RWPE2 (cell line): Measurements from ENCODE around the gene TELO2.

Experiments
- ATAC-seq: fragments of 200-7000 bp; cut with Tn5 transposase; 3 replicates; pipeline ENCODE4 v1.9.1; 2021; ENCODE audit warnings: low read depth
- DNase-seq: peaks from one replicate; pipeline ENCODE4 v3.0.0-alpha.2; 2020; ENCODE audit warnings: low spot score
- H3K27ac ChIP-seq: fragments of 450-650 bp; 2 replicates; pipeline ENCODE4 v1.5.1; 2017; ENCODE audit warnings: mild to moderate bottlenecking; ENCODE audit not compliant: poor library complexity, severe bottlenecking
- H3K27me3 ChIP-seq: fragments of 250-450 bp; sonication (Bioruptor Pico); 2 replicates; pipeline ENCODE4 v1.5.1; 2021; ENCODE audit warnings: mild to moderate bottlenecking, moderate library complexity; ENCODE audit not compliant: insufficient read depth, poor library complexity, severe bottlenecking
- H3K36me3 ChIP-seq: fragments of 250-450 bp; sonication (Bioruptor Pico); 2 replicates; pipeline ENCODE4 v1.5.1; 2020; ENCODE audit warnings: low read depth, mild to moderate bottlenecking, moderate library complexity
- H3K4me1 ChIP-seq: fragments of 250-450 bp; sonication (Bioruptor Pico); 2 replicates; pipeline ENCODE4 v1.5.1; 2021; ENCODE audit warnings: mild to moderate bottlenecking, moderate library complexity; ENCODE audit not compliant: insufficient read depth, poor library complexity, severe bottlenecking
- H3K4me3 ChIP-seq: fragments of 250-450 bp; sonication (Bioruptor Pico); 2 replicates; pipeline ENCODE4 v1.5.1; 2021; ENCODE audit warnings: mild to moderate bottlenecking, moderate library complexity; ENCODE audit not compliant: severe bottlenecking
- H3K9me3 ChIP-seq: fragments of 250-450 bp; sonication (Bioruptor Pico); 2 replicates; pipeline ENCODE4 v1.5.1; 2021; ENCODE audit warnings: mild to moderate bottlenecking, moderate library complexity; ENCODE audit not compliant: severe bottlenecking
- TF ChIP-seq, protein P1 (sequence below): fragments of 450-650 bp; IDR thresholded peaks from one replicate; pipeline ENCODE4 v1.5.1; 2017; ENCODE audit warnings: mild to moderate bottlenecking, moderate library complexity; ENCODE audit not compliant: poor library complexity, severe bottlenecking

TELO2 gene

DNA sequence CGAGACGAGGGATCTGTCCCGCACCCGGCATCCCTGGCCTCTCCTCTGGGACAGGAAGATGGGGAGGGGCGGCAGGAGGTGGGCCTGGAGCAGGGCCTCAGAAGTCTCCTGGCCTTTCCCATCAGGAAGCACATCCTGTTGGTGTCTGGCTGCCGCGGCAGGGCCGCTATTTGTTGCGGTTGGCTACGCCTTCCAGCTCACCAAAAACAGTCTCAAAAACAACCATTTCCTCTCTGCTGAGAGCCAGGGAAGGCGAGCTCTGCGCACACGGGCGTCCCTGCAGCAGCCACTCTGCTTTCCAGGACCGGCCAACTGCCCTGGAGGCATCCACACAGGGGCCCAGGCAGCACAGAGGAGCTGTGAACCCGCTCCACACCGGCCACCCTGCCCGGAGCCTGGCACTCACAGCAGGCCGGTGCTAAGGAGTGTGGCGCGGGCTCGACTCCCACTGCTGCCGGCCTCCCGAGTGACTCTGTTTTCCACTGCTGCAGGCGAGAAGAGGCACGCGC is 40.3 kb downstream of the TELO2 start, which contains the start of gene TMEM204:
TSS of gene TMEM204 (plus strand) at position 224 of the 509 bp plus-strand sequence. CDS start 610 bp downstream, outside the sequence.
- Histone ChIP-seq H3K36me3 (no peaks in the 10 kb centered on the region), H3K27me3 (no peaks in the 10 kb centered on the region), H3K4me1 (peaks cover 6% of the 10 kb centered on the region), H3K27ac (no peak within 1 kb of the TSS), H3K4me3 (no peak within 1 kb of the TSS), H3K9me3 (no peaks in the 10 kb centered on the region)
- no peak for DNase-seq
- TF ChIP-seq, protein P1, sequence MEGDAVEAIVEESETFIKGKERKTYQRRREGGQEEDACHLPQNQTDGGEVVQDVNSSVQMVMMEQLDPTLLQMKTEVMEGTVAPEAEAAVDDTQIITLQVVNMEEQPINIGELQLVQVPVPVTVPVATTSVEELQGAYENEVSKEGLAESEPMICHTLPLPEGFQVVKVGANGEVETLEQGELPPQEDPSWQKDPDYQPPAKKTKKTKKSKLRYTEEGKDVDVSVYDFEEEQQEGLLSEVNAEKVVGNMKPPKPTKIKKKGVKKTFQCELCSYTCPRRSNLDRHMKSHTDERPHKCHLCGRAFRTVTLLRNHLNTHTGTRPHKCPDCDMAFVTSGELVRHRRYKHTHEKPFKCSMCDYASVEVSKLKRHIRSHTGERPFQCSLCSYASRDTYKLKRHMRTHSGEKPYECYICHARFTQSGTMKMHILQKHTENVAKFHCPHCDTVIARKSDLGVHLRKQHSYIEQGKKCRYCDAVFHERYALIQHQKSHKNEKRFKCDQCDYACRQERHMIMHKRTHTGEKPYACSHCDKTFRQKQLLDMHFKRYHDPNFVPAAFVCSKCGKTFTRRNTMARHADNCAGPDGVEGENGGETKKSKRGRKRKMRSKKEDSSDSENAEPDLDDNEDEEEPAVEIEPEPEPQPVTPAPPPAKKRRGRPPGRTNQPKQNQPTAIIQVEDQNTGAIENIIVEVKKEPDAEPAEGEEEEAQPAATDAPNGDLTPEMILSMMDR, result no peak
- ATAC-seq, result no peak

DNA sequence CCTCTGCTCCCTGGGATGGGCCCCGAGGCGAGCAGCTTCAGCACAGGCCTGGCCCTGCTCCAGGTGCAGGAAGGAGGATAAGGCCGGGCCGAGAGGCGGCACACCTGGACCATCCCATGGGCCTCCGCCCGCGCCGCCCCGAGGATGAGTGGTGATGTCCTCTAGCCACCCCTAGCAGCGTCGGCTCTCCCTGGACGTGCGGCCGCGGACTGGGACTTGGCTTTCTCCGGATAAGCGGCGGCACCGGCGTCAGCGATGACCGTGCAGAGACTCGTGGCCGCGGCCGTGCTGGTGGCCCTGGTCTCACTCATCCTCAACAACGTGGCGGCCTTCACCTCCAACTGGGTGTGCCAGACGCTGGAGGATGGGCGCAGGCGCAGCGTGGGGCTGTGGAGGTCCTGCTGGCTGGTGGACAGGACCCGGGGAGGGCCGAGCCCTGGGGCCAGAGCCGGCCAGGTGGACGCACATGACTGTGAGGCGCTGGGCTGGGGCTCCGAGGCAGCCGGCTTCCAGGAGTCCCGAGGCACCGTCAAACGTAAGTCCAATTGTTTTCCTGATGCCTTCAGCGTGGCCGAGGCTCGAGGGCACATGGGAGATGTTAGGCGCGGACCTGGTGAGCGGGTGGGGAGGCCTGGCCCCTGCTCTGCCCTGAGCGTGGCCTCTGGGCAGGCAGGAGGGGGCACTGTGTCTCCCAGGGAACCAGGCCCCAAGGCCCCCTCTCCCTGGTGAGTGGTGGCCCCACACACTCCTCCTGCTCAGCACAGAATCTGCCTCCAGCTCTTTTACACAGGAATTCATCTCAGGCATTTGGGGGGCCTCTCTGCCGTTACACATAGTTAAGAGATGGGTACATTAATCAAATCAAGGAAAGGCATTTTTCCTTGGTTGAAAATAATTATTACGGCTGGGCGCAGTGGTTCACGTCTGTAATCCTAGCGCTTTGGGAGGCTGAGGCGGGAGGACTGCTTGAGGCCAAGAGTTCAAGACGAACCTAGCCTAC is 41.2 kb downstream of the TELO2 start:
- Histone ChIP-seq H3K9me3 (no peaks in the 10 kb centered on the region), H3K4me1 (peaks cover 6% of the 10 kb centered on the region), H3K4me3 (no peak overlapping the region), H3K27ac (no peak overlapping the region), H3K36me3 (no peaks in the 10 kb centered on the region), H3K27me3 (no peaks in the 10 kb centered on the region)
- TF ChIP-seq, protein P1, result no peak
- ATAC-seq (no peak), DNase-seq (no peak)

DNA sequence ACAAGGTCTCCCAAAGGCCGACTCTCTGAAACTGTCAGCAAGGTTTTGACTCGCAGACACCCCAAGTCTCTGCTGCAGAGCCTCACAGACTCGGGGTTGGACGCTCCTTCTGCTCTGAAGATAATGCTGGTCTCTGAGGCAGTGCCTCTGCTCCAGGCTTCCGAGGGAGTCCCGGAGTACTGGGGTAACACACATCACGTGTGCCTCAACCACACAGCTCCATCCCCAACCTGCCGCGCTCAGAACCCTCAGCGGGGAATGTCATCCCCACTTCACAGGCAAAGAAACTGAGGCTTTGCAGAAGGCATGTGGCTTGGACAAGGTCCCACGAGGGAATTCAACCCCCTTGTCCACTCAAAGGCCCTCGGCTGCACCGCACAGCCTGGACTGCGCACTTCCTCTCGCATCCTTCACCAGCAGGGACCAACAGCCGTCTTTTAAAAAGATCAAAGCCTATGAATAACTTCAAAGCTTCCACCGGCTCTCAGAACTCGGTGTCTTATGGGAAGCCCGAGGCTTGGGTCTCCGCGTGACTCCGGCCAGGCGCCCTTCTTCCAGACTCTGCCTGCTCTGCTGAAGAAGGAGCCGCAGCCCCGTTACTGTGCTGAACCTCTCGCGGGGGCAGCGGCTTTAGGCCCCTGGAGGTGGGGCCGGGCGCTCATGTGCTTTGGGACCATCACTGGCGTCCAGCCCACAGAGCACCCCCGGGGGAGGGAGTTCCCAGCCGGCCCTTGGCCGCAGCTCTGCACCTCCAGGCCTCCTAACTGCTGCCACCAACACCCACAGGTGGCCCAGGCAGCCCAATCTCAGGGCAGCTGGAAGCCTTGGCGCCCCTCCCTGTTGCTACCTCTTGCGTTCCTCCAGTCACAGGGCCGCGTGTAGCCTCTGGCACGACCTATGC is 42.5 kb downstream of the TELO2 start:
- TF ChIP-seq, protein P1, result no peak
- DNase-seq (peak; percentile 58), ATAC-seq (no peak)
- Histone ChIP-seq H3K9me3 (no peaks in the 10 kb centered on the region), H3K27me3 (no peaks in the 10 kb centered on the region), H3K36me3 (no peaks in the 10 kb centered on the region), H3K27ac (no peak overlapping the region), H3K4me3 (no peak overlapping the region), H3K4me1 (peaks cover 1% of the 10 kb centered on the region)

DNA sequence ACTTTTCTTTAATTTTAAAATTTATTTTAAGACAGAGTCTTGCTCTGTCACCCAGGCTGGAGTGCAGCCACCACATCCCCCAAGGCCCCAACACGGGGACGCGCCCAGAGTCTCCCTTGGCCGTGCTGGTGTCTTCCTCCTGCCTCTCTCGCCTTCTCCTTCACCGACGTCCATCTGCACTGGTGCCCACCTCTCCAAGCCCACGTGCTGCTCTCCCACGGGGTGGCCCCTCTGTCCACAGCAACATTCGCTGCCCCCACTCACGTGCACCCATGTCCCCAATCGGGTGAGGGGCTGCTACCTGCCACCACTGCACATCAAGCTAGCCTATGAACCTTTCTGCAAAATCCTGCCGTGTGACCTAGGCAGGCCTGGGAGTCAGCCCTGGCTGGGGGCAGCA is 43.4 kb downstream of the TELO2 start:
- no peaks in the 10 kb centered on the region for H3K9me3 ChIP-seq
- TF ChIP-seq, protein P1, result no peak
- ATAC-seq, result no peak

More for the DNA sequence above, 43.4 kb downstream of the TELO2 start:
- H3K27me3 ChIP-seq, result no peaks in the 10 kb centered on the region
- no peak overlapping the region for H3K27ac ChIP-seq
- H3K4me3 ChIP-seq, result no peak overlapping the region
- no peaks in the 10 kb centered on the region for H3K4me1 ChIP-seq
- peak; percentile 53 for DNase-seq
- no peaks in the 10 kb centered on the region for H3K36me3 ChIP-seq
